Lung (tissue), 12 donors: ENCODE measurements around the gene CDKN3. TPM values are rescaled to one million over a fixed set of nuclear protein-coding genes. Genes with fewer than 3 reads are reported as not detected.

Experiments used
- ATAC-seq: fragments of 200-7000 bp; cut with Tn5 transposase; one replicate; pipeline ENCODE4 v1.9.1; 2020; ENCODE audit warnings: moderate number of reproducible peaks; ENCODE audit not compliant: insufficient read depth, low FRiP score
- DNase-seq, 3 donors: peaks; one replicate each; pipeline ENCODE4 v3.0.0-alpha.2; 2013 to 2017
- H3K27ac ChIP-seq, 2 donors: one replicate each; pipeline ENCODE4 v1.5.1; 2013; ENCODE audit warnings: mild to moderate bottlenecking in 2 of 2, moderate library complexity in 2 of 2, control low read depth in 1 of 2, inconsistent platforms in 1 of 2, low read depth in 1 of 2, low read length in 1 of 2
- H3K27me3 ChIP-seq, 3 donors: one replicate each; pipeline ENCODE4 v1.5.1; 2013; ENCODE audit warnings: low read length in 2 of 3; ENCODE audit not compliant: control insufficient read depth in 3 of 3, insufficient read depth in 3 of 3
- H3K36me3 ChIP-seq, 4 donors: one replicate each; pipeline ENCODE4 v1.5.1; 2013; ENCODE audit warnings: low read length in 4 of 4, mild to moderate bottlenecking in 1 of 4, moderate library complexity in 1 of 4; ENCODE audit not compliant: control insufficient read depth in 4 of 4, insufficient read depth in 4 of 4
- H3K4me1 ChIP-seq, 5 donors: one replicate each; pipeline ENCODE4 v1.5.1; 2013; ENCODE audit warnings: low read length in 5 of 5, mild to moderate bottlenecking in 2 of 5, moderate library complexity in 1 of 5; ENCODE audit not compliant: control insufficient read depth in 5 of 5, insufficient read depth in 5 of 5
- H3K4me3 ChIP-seq: one replicate; pipeline ENCODE4 v1.5.1; 2013; ENCODE audit warnings: mild to moderate bottlenecking, control low read depth, moderate library complexity
- H3K9ac ChIP-seq, 2 donors: one replicate each; pipeline ENCODE4 v1.5.1; 2013; ENCODE audit warnings: low read length in 2 of 2, control low read depth in 1 of 2; ENCODE audit not compliant: insufficient read depth in 1 of 2
- H3K9me3 ChIP-seq, 4 donors: one replicate each; pipeline ENCODE4 v1.5.1; 2013; ENCODE audit warnings: low read length in 3 of 4, mild to moderate bottlenecking in 1 of 4, moderate library complexity in 1 of 4; ENCODE audit not compliant: control insufficient read depth in 4 of 4, insufficient read depth in 3 of 4
- WGBS, 2 donors: extraction: QIAGEN DNeasy Blood & Tissue Kit; methylation state at CpG; one replicate each; pipeline ENCODE4 v1.1.7; 2013; 5-methylcytosine and 5-hydroxymethylcytosine counted together
- polyA plus RNA-seq, 2 donors: library from polyadenylated mRNA; stranded (reverse); fragments of 200-250 nt; gene quantifications; one replicate each; pipeline ENCODE4 v1.2.1, GENCODE V29; 2013
- total RNA-seq, 2 donors: library from RNA; depleted of rRNA in 1 of 2; stranded (reverse); fragments of >200 nt in 1 of 2; gene quantifications; one replicate each; pipeline ENCODE4 v1.2.1, GENCODE V29; 2014 to 2021
- TF ChIP-seq, protein P1 (sequence below): IDR thresholded peaks from 2 replicates; pipeline ENCODE4 v1.5.1; 2012; ENCODE audit warnings: mild to moderate bottlenecking; ENCODE audit errors: control extremely low read depth, extremely low read depth
- donor health status: control.
- donor health status: control.
- donor health status: Bipolar disorder and iron deficiency.
- donor health status: healthy.
- donor health status: DM: yes; HTN: yes; CAD: no.

The CDKN3 gene
- total and polyA plus RNA-seq, 4 donors: 1.5 to 5.7 (median 4.6) TPM

DNA sequence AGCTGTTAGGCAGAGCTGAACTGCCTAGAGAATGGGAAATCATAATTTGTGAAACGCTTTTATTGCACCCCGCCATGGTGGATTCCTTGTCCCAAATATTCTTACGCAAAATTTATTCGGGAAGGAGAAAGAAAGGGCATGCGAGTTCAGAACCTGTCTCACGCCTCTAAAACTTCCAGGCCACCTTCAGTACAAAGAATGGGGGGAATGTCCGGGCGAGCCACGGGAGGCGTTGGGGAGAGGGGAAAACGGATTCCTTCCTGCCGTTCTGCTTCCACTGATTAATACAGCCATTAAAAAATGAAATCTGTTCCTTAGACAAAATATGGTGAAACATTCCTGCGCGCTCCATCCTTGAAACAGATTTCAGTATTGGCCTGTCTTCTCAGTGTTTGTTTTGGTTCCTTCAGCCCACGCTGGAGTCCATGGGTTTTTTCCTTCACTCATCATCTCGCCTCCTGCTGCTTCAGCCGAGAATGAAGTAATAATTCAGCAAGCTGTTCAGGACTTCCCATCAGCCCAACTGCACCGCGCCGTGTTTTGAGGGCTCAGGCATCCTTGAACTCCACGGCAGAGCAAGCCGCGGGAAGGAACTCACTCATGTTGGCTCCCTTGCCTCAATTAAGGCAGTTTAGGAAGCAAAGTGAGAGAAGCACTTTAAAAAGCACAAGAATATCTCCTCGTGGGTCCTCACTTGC is 47.7 kb upstream of the CDKN3 start:
- Histone ChIP-seq H3K9me3 (no peaks in the 10 kb centered on the region), H3K27me3 (no peaks in the 10 kb centered on the region), H3K27ac (no peak overlapping the region), H3K9ac (peak overlapping the region in 1 of 2 donors; percentile 32), H3K36me3 (no peaks in the 10 kb centered on the region), H3K4me1 (peaks cover 0 to 16% (median 5%) of the 10 kb centered on the region in 5 donors), H3K4me3 (no peak overlapping the region)
- DNase-seq (peak in 1 of 3 donors; percentile 20), ATAC-seq (no peak)
- TF ChIP-seq, protein P1, sequence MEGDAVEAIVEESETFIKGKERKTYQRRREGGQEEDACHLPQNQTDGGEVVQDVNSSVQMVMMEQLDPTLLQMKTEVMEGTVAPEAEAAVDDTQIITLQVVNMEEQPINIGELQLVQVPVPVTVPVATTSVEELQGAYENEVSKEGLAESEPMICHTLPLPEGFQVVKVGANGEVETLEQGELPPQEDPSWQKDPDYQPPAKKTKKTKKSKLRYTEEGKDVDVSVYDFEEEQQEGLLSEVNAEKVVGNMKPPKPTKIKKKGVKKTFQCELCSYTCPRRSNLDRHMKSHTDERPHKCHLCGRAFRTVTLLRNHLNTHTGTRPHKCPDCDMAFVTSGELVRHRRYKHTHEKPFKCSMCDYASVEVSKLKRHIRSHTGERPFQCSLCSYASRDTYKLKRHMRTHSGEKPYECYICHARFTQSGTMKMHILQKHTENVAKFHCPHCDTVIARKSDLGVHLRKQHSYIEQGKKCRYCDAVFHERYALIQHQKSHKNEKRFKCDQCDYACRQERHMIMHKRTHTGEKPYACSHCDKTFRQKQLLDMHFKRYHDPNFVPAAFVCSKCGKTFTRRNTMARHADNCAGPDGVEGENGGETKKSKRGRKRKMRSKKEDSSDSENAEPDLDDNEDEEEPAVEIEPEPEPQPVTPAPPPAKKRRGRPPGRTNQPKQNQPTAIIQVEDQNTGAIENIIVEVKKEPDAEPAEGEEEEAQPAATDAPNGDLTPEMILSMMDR: no peak
- WGBS, 2 donors: 55 to 65% methylated on average over 24 of the region's 24 CpGs

DNA sequence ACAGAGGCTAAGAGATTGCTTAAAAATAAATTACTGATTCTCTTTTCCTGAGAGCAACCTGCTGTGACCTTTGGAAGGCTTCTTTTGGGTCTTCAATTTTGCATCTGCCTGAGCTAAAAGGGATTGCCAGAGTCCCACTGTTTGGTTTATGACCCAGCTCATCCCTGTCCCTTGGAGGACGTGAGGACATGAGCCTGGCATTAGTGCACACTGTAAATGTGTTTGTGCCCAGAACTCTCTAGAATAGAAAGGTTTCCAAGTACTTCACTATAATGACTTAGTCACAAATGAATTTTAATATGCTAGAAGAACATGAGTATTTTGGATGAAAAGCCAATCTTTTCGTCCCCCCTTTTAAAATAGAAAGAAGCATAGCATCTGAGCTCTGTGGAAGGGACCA is 47.1 kb upstream of the CDKN3 start:
- TF ChIP-seq, protein P1: no peak
- H3K36me3 ChIP-seq: no peaks in the 10 kb centered on the region
- no peaks in the 10 kb centered on the region for H3K9me3 ChIP-seq
- H3K4me3 ChIP-seq: no peak overlapping the region
- H3K9ac ChIP-seq: peak overlapping the region in 1 of 2 donors; percentile 32
- no peak overlapping the region for H3K27ac ChIP-seq
- DNase-seq (no peak), ATAC-seq (no peak)
- no peaks in the 10 kb centered on the region for H3K27me3 ChIP-seq
- H3K4me1 ChIP-seq: peaks cover 0 to 11% (median 0%) of the 10 kb centered on the region in 5 donors
- 70 to 86% methylated on average over 2 of the region's 2 CpGs for WGBS, 2 donors

DNA sequence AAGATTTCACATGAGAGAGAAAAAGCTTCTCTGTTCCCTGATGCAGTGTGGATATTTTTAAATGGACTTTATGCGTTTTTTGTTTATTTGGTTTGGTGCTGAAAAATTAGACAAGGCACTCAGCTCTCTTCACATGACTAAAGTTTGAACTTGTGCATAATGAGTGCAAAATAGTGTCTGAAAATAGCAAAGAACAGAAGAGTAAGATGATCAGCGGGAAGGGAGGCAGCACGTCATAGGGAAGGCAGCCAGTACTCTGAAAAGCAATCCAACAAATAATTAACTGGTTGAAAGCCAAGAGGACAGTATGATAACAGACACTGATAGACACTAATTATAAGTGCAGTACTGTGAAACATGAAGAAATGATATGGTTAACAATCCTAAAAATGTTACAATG is 46.6 kb upstream of the CDKN3 start:
- peak; percentile 44 for ATAC-seq
- no peaks in the 10 kb centered on the region for H3K9me3 ChIP-seq
- H3K4me1 ChIP-seq: peaks cover 0 to 11% (median 0%) of the 10 kb centered on the region in 5 donors
- WGBS, 2 donors: 46 to 67% methylated on average over 3 of the region's 3 CpGs
- no peaks in the 10 kb centered on the region for H3K27me3 ChIP-seq
- no peak overlapping the region for H3K4me3 ChIP-seq
- H3K27ac ChIP-seq: no peak overlapping the region
- TF ChIP-seq, protein P1: no peak
- DNase-seq: peak in 2 of 3 donors; percentile 82
- no peaks in the 10 kb centered on the region for H3K36me3 ChIP-seq
- H3K9ac ChIP-seq: no peak overlapping the region
